ENCODE results near the gene TCL1B.
A peak's percentile ranks its signal among the peaks of the same experiment; 100 is the strongest.

GRCh38 chr14:95683793-95684192, 2.4 kb upstream of the TCL1B start:
- TF ChIP-seq CTCF (IDR thresholded peaks at IDR 0.05) (peak in 1 of 4 experiments; percentile 36), POLR2A (IDR thresholded peaks at IDR 0.05) (no peak), POLR2AphosphoS5 (IDR thresholded peaks at IDR 0.05) (no peak), EP300 (IDR thresholded peaks at IDR 0.05) (no peak)

Measured in gastroesophageal sphincter (tissue), 3 donors.